GM12878 (cell line): ENCODE measurements around the gene PTTG2. TPM values are rescaled to one million over a fixed set of nuclear protein-coding genes. Genes with fewer than 3 reads are reported as not detected.

Source experiments
- ATAC-seq: fragments of 200-7000 bp; cut with Tn5 transposase; 3 replicates; pipeline ENCODE4 v1.9.1; 2020; ENCODE audit warnings: mild to moderate bottlenecking, moderate library complexity
- BruUV-seq: library from RNA; stranded (reverse); fragments of 400-500 nt; replicated peaks from 2 replicates; lab custom pipeline; 2021; lab: Mats Ljungman, UMichigan
- CTCF ChIA-PET: fragments of 300-600 bp; sonication (Branson Sonifier 250); formaldehyde crosslinking; extraction: SDS; loops from one replicate; lab custom pipeline; 2021; ENCODE audit warnings: inconsistent platforms; lab: Yijun Ruan, JAX
- POLR2A ChIA-PET: fragments of 350-600 bp; formaldehyde crosslinking; extraction: SDS; loops from one replicate; lab custom pipeline; 2021; ENCODE audit warnings: inconsistent platforms; lab: Charles Lee
- RAD21 ChIA-PET: fragments of 300-600 bp; sonication (Branson Sonifier 250); formaldehyde crosslinking; loops from one replicate; lab custom pipeline; 2023; ENCODE audit warnings: antibody characterized with exemption; ENCODE audit not compliant: unreplicated experiment; lab: Charles Lee
- SMC1A ChIA-PET: fragments of 300-600 bp; sonication (Branson Sonifier 250); formaldehyde crosslinking; loops from one replicate; lab custom pipeline; 2023; ENCODE audit not compliant: unreplicated experiment, uncharacterized antibody; lab: Charles Lee
- DNase-seq: peaks from one replicate; pipeline ENCODE4 v3.0.0-alpha.2; 2011; ENCODE audit warnings: low read depth, low spot score
- FAIRE-seq: peaks from 3 replicates; lab custom pipeline; 2011; peaks lifted over from hg19 to GRCh38; lab: Jason Lieb, UNC
- H2AFZ ChIP-seq: 2 replicates; pipeline ENCODE4 v1.6.0; 2011; ENCODE audit warnings: low read depth, low read length, control low read depth; ENCODE audit not compliant: control insufficient read depth
- H3K27ac ChIP-seq: 2 replicates; pipeline ENCODE4 v1.5.1; 2011; ENCODE audit warnings: control low read depth; ENCODE audit not compliant: control insufficient read depth, insufficient read depth
- H3K27me3 ChIP-seq, 2 experiments: replicated peaks in 1 of 2; 2 replicates each; pipeline versions ENCODE4 v1.6.0 to v1.6.1; 2011; ENCODE audit warnings: low read length in 1 of 2; ENCODE audit not compliant: control insufficient read depth in 2 of 2, insufficient read depth in 2 of 2
- H3K36me3 ChIP-seq, 2 experiments: 2 replicates each; pipeline ENCODE4 v1.5.1; 2011; ENCODE audit warnings: low read length in 1 of 2; ENCODE audit not compliant: control insufficient read depth in 2 of 2, insufficient read depth in 2 of 2
- H3K4me1 ChIP-seq: 2 replicates; pipeline ENCODE4 v1.6.1; 2011; ENCODE audit warnings: mild to moderate bottlenecking, low read length, moderate library complexity, mixed read lengths; ENCODE audit not compliant: control insufficient read depth, insufficient read depth
- H3K4me2 ChIP-seq: 2 replicates; pipeline ENCODE4 v1.6.0; 2011; ENCODE audit warnings: control low read depth; ENCODE audit not compliant: control insufficient read depth, insufficient read depth
- H3K4me3 ChIP-seq: fragments of 200-600 bp; sonication (generic); 2 replicates; pipeline ENCODE4 v1.5.1; 2016
- H3K79me2 ChIP-seq: 2 replicates; pipeline ENCODE4 v1.6.0; 2011; ENCODE audit warnings: low read length; ENCODE audit not compliant: control insufficient read depth, insufficient read depth
- H3K9ac ChIP-seq: 2 replicates; pipeline ENCODE4 v1.8.0; 2011; ENCODE audit warnings: low read length, control low read depth, mixed read lengths; ENCODE audit not compliant: control insufficient read depth, insufficient read depth
- H3K9me3 ChIP-seq: replicated peaks from 3 replicates; pipeline ENCODE4 v1.5.1; 2011; ENCODE audit warnings: mild to moderate bottlenecking, low read length; ENCODE audit not compliant: control insufficient read depth, insufficient read depth
- H4K20me1 ChIP-seq: 2 replicates; pipeline ENCODE4 v1.6.0; 2011; ENCODE audit not compliant: control insufficient read depth, insufficient read depth
- CREM ChIP-seq: IDR thresholded peaks from 2 replicates; pipeline ENCODE4 v1.6.1; 2014; ENCODE audit warnings: antibody characterized with exemption, low read depth
- DPF2 ChIP-seq: fragments of 450-650 bp; IDR thresholded peaks from 2 replicates; pipeline ENCODE4 v1.6.1; 2017; ENCODE audit warnings: mild to moderate bottlenecking
- ESRRA ChIP-seq: IDR thresholded peaks from 2 replicates; pipeline ENCODE4 v1.6.1; 2012; ENCODE audit warnings: mild to moderate bottlenecking, low read length, improper control_type of control experiment
- GATAD2B ChIP-seq: fragments of 450-650 bp; conservative IDR thresholded peaks from 2 replicates; pipeline ENCODE4 v1.6.1; 2017; ENCODE audit warnings: low read depth, mild to moderate bottlenecking, moderate library complexity
- JUNB ChIP-seq: IDR thresholded peaks from 2 replicates; pipeline ENCODE4 v1.6.1; 2016; ENCODE audit warnings: antibody characterized with exemption, mild to moderate bottlenecking
- MTA2 ChIP-seq: fragments of 450-650 bp; IDR thresholded peaks from 2 replicates; pipeline ENCODE4 v1.6.1; 2016; ENCODE audit warnings: low read depth, mild to moderate bottlenecking, moderate library complexity
- NFYA ChIP-seq: IDR thresholded peaks from 2 replicates; pipeline ENCODE4 v1.6.1; 2011; ENCODE audit warnings: low read depth, mild to moderate bottlenecking, low read length, improper control_type of control experiment, borderline replicate concordance
- ZNF207 ChIP-seq: fragments of 450-650 bp; IDR thresholded peaks from 2 replicates; pipeline ENCODE4 v1.6.1; 2014; ENCODE audit warnings: antibody characterized with exemption, mild to moderate bottlenecking, borderline replicate concordance
- WGBS: methylation state at CpG from one replicate; pipeline ENCODE4 v1.1.6; 2016; ENCODE audit warnings: low lambda C conversion rate; ENCODE audit not compliant: insufficient replicate concordance, insufficient coverage; ENCODE audit errors: missing lambda C conversion rate; 5-methylcytosine and 5-hydroxymethylcytosine counted together
- in situ Hi-C: fragments of 300-500 bp; cut with MboI; formaldehyde crosslinking; loops from 9 replicates; pipeline ENCODE4 v1.14.3; 2018; ENCODE audit warnings: mixed read lengths
- intact Hi-C: fragments of 100-400 bp; cut with micrococcal nuclease; formaldehyde crosslinking; loops from one replicate; pipeline ENCODE4 v1.14.2; 2022; ENCODE audit not compliant: unreplicated experiment
- polyA plus RNA-seq, 11 experiments: library from polyadenylated mRNA; depleted of rRNA in 4 of 11; unstranded in 6 of 11; stranded (reverse) in 5 of 11; fragments of >200 nt; fragmentation: Nextera tagmentation in 4 of 11; fragmentation: Illumina TruSeq in 1 of 11; extraction: Ambion mirVana in 4 of 11; extraction: Trizol in 1 of 11; gene quantifications; 1 replicate in 1 of 11; 2 replicates in 10 of 11; pipeline versions ENCODE4 v1.2.1 to v1.2.3, GENCODE V29; 2011 to 2016; ENCODE audit warnings: inconsistent platforms in 2 of 11, missing spikeins in 2 of 11, low read depth in 1 of 11
- total RNA-seq, 4 experiments: library from RNA; depleted of rRNA in 3 of 4; stranded (reverse); fragments of >200 nt in 3 of 4; fragmentation: Illumina TruSeq in 1 of 4; extraction: Trizol in 1 of 4; gene quantifications; 2 replicates each; pipeline versions ENCODE4 v1.2.1 to v1.2.3, GENCODE V29; 2013 to 2021
- TF ChIP-seq, protein P1 (sequence below): fragments of 450-650 bp; IDR thresholded peaks from 2 replicates; pipeline ENCODE4 v1.6.1; 2016; ENCODE audit warnings: mild to moderate bottlenecking
- TF ChIP-seq, protein P2 (sequence below): fragments of 450-650 bp; IDR thresholded peaks from 2 replicates; pipeline ENCODE4 v1.6.1; 2017; ENCODE audit warnings: mild to moderate bottlenecking

Gene PTTG2
- total and polyA plus RNA-seq, 10 of the 15 experiments (the other 5 are each of a cell fraction or from before 2014, with no cell fraction given), result 0.09 to 0.54 (median 0.39) TPM; not detected in 4

DNA sequence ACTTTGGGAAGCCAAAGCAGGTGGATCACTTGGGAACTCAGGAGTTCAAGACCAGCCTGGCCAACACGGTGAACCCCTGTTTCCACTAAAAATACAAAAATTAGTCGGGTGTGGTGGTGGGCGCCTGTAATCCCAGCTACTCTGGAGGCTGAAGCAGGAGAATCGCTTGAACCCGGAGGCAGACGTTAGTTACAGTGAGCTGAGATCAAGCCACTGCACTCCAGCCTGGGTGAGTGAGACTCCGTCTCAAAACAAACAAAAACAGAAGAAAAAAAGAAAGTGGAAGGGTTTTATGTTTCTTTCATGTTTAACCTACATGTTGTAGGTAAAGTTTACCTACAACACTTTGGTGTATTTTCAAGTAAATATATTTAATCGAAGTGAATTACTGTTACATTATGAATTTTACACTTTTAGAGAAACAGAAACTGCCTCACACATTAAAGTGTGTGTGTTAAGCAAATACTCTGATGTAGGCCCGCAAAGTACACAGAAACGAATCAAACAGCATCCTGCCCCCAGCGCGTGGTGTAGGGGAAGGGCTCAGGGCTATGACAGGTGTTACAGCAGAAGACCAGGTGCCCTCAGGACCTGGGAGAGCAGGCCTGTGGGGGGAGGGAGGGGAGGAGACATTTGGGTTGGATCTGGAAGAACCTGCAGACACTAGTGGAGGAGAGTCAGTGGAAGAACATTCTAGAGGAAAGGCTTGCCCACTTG lies 39.0 kb downstream of the PTTG2 start:
- intact Hi-C loops, result no loop called here
- Histone ChIP-seq H2AFZ (no peak overlapping the region), H3K27ac (no peak overlapping the region)
- SMC1A ChIA-PET, result no interaction called here
- TF ChIP-seq, protein P1, sequence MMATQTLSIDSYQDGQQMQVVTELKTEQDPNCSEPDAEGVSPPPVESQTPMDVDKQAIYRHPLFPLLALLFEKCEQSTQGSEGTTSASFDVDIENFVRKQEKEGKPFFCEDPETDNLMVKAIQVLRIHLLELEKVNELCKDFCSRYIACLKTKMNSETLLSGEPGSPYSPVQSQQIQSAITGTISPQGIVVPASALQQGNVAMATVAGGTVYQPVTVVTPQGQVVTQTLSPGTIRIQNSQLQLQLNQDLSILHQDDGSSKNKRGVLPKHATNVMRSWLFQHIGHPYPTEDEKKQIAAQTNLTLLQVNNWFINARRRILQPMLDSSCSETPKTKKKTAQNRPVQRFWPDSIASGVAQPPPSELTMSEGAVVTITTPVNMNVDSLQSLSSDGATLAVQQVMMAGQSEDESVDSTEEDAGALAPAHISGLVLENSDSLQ, result no peak
- no peak for TF ChIP-seq CREM
- no peak for TF ChIP-seq ZNF207
- TF ChIP-seq ESRRA, result no peak
- TF ChIP-seq, protein P2, sequence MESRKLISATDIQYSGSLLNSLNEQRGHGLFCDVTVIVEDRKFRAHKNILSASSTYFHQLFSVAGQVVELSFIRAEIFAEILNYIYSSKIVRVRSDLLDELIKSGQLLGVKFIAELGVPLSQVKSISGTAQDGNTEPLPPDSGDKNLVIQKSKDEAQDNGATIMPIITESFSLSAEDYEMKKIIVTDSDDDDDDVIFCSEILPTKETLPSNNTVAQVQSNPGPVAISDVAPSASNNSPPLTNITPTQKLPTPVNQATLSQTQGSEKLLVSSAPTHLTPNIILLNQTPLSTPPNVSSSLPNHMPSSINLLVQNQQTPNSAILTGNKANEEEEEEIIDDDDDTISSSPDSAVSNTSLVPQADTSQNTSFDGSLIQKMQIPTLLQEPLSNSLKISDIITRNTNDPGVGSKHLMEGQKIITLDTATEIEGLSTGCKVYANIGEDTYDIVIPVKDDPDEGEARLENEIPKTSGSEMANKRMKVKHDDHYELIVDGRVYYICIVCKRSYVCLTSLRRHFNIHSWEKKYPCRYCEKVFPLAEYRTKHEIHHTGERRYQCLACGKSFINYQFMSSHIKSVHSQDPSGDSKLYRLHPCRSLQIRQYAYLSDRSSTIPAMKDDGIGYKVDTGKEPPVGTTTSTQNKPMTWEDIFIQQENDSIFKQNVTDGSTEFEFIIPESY, result no peak
- no peak for TF ChIP-seq GATAD2B
- TF ChIP-seq NFYA, result no peak
- TF ChIP-seq JUNB, result no peak
- TF ChIP-seq DPF2, result no peak
- TF ChIP-seq MTA2, result no peak
- TF ChIP-seq, all 136 proteins: peak for 0
- no TSS peak for BruUV-seq
- no peak for FAIRE-seq
- ATAC-seq, result no peak
- Histone ChIP-seq H3K4me1 (peaks cover 5% of the 10 kb centered on the region), H3K79me2 (peaks cover 2% of the 10 kb centered on the region; the same call in 1 of the 2 replicates), H3K4me2 (no peak overlapping the region), H3K9me3 (no peaks in the 10 kb centered on the region), H3K9ac (no peak overlapping the region), H3K36me3 (no peaks in the 10 kb centered on the region), H3K4me3 (no peak overlapping the region), H4K20me1 (no peaks in the 10 kb centered on the region), H3K27me3 (no peaks in the 10 kb centered on the region)
- in situ Hi-C loops, result no loop called here
- DNase-seq, result no peak
- WGBS, result 96% methylated on average over 12 of the region's 12 CpGs
- ChIA-PET POLR2A (no interaction called here), RAD21 (no interaction called here), CTCF (no interaction called here)
